ENCODE measurements around the gene KIF2A. TPM values are rescaled to one million over a fixed set of nuclear protein-coding genes. Genes with fewer than 3 reads are reported as not detected.

The KIF2A gene
- 21.1 to 50.2 TPM (median 37.3 TPM) in 5 replicates for total RNA-seq (2022; extraction: Qiagen RNA extraction; ENCODE audit: low read depth)

GRCh38 chr5:62305715-62306322, at the start of gene KIF2A:
Gene KIF2A (plus strand): TSS chr5:62306206. CDS start chr5:62306473, 267 bp downstream.

DNA sequence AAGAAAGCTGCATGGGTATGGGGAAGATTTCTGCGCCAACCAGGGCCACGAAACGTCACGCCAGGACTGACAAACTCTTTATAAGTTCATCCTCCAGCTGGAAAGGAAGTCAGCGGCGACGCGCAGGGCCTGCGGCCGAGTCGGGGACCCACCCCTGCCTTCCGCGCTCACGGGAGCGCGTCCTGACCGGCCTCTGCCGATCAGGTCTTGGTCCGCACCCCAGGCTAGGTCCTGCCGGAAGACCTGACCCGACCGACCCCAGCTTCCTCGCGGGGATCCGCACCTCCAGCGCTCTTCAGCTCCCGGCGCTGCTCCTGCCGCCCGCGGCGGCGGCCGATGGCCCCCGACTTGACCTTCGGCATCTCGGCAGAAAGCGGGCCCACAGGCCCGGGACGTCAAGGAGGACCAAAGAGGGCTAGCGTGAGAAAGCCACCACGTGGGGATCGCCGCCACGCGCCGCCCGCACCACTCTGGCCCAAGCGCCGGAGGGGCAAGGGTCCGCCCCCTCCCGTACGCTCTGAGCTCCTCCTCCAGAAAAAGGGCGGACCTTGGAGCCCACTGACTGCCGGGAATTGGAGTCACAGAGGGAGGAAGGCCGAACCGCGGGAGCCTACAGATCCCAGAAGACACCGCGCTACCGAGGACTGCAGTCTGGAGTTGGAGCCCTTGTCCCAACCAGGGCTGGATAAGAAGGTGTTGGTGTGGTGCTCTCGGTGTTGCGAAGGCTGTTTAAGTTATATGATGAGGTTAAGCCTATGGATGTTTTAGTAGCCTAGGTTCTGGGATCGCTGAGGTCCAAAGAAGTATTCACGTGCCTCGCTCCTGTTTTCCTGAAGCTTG, 97.6 kb downstream of the KIF2A start, which contains the start of gene DIMT1:
TSS of gene DIMT1 (minus strand) at position 495 of the 840 bp plus-strand sequence. CDS start at position 362, 133 bp downstream.

GRCh38 chr5:62412549-62413329, 106.7 kb downstream of the KIF2A start, which contains the start of gene IPO11:
Gene IPO11 (plus strand): TSS chr5:62412763. CDS start chr5:62437280, 24,517 bp downstream.

Other genes with a start within 250 kb of the KIF2A start
- gene DIMT1, start 97.7 kb downstream of the KIF2A start, total RNA-seq (2022; extraction: Qiagen RNA extraction; ENCODE audit: low read depth), result 39.1 to 49.2 TPM (median 44.9 TPM) in 5 replicates
- gene IPO11, start 106.6 kb downstream of the KIF2A start, total RNA-seq (2022; extraction: Qiagen RNA extraction; ENCODE audit: low read depth), result 15.8 to 20.7 TPM (median 16.7 TPM) in 5 replicates

All from A549 treated with RU486 at 1 μM for 4 hours (cell line).